HepG2 (cell line): ENCODE data around the gene JAGN1.

Source experiments
- FOXJ3 ChIP-seq: sonication (generic); formaldehyde crosslinking; IDR thresholded peaks from 2 replicates; pipeline ENCODE4 v1.4.0; 2020; ENCODE audit warnings: missing genetic modification reagents, mild to moderate bottlenecking, borderline replicate concordance
- PHF8 ChIP-seq: sonication (generic); formaldehyde crosslinking; IDR thresholded peaks from 2 replicates; pipeline ENCODE4 v1.5.0; 2020; ENCODE audit warnings: missing genetic modification reagents
- POLR2A ChIP-seq, 2 experiments: IDR thresholded peaks; 2 replicates each; pipeline ENCODE4 v1.6.1; 2011; ENCODE audit warnings: low read depth in 2 of 2, low read length in 2 of 2, mild to moderate bottlenecking in 1 of 2, moderate library complexity in 1 of 2; ENCODE audit not compliant: insufficient read depth in 1 of 2
- STAT6 ChIP-seq: sonication (generic); formaldehyde crosslinking; IDR thresholded peaks from 2 replicates; pipeline ENCODE4 v1.4.0; 2020; ENCODE audit warnings: missing genetic modification reagents, mild to moderate bottlenecking, borderline replicate concordance
- YY1 ChIP-seq: IDR thresholded peaks from 2 replicates; pipeline ENCODE4 v1.6.1; 2011; ENCODE audit warnings: low read length, low read depth, moderate library complexity, mild to moderate bottlenecking; ENCODE audit not compliant: insufficient read depth, insufficient replicate concordance

- no peak for TF ChIP-seq STAT6 (CRISPR knock-in tag)
- no peak for TF ChIP-seq YY1
- TF ChIP-seq POLR2A (IDR thresholded peaks at IDR 0.05; ENCODE audit: insufficient read depth in 1 of 2, low read depth in 2 of 2, low read length in 2 of 2) = no peak
- no peak for TF ChIP-seq FOXJ3 (CRISPR knock-in tag)
- no peak for TF ChIP-seq PHF8
Measured at GRCh38 chr3:9937486-9938238, 47.3 kb downstream of the JAGN1 start.
